ENCODE data around the gene NAPB.

Gene NAPB

GRCh38 chr20:23451956-23452487 is 30.7 kb upstream of the NAPB start:
- no peaks in the 10 kb centered on the region for H3K27me3 ChIP-seq (ENCODE audit: control insufficient read depth, insufficient read depth, low read length)
- H3K9ac ChIP-seq (ENCODE audit: low read length) = no peak overlapping the region
- H3K4me3 ChIP-seq (ENCODE audit: low read depth, low read length) = no peak overlapping the region
- peaks cover 9% of the 10 kb centered on the region; the same call in 1 of the 2 replicates for H3K4me1 ChIP-seq (ENCODE audit: control insufficient read depth, insufficient read depth, low read length)
- H3K36me3 ChIP-seq (ENCODE audit: control insufficient read depth, insufficient read depth, low read length) = no peaks in the 10 kb centered on the region
- peaks cover 8% of the 10 kb centered on the region for H3K9me3 ChIP-seq (ENCODE audit: control insufficient read depth, insufficient read depth, low read depth, low read length)
- H3K27ac ChIP-seq (ENCODE audit: low read depth, low read length) = no peak overlapping the region

DNA sequence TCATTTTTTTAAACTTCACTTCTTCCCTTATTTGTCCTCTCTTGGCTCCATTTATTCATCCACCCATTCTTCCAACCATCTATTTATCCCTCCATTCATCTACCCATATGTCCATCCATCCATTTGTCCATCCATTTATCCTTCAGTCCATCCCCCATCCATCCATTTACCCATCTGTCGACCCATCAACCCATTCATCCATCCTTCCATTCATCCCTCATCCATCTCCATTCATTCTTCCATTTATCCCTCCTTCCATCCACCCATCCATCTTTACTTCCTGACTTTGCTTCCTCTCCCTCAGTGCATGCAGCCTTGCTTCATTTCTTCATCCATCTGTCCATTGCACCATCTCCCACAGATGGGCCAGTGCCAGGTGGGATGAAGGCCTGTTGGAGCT is 29.6 kb upstream of the NAPB start:
- Histone ChIP-seq H3K27ac (ENCODE audit: low read depth, low read length) (no peak overlapping the region), H3K9ac (ENCODE audit: low read length) (no peak overlapping the region), H3K4me1 (ENCODE audit: control insufficient read depth, insufficient read depth, low read length) (peaks cover 9% of the 10 kb centered on the region; the same call in 1 of the 2 replicates), H3K9me3 (ENCODE audit: control insufficient read depth, insufficient read depth, low read depth, low read length) (peaks cover 3% of the 10 kb centered on the region; the same call in 1 of the 2 replicates), H3K27me3 (ENCODE audit: control insufficient read depth, insufficient read depth, low read length) (no peaks in the 10 kb centered on the region), H3K4me3 (ENCODE audit: low read depth, low read length) (no peak overlapping the region), H3K36me3 (ENCODE audit: control insufficient read depth, insufficient read depth, low read length) (no peaks in the 10 kb centered on the region)

- Histone ChIP-seq H3K27me3 (ENCODE audit: control insufficient read depth, insufficient read depth, low read length) (no peaks in the 10 kb centered on the region), H3K9me3 (ENCODE audit: control insufficient read depth, insufficient read depth, low read depth, low read length) (no peaks in the 10 kb centered on the region), H3K27ac (ENCODE audit: low read depth, low read length) (no peak overlapping the region), H3K4me3 (ENCODE audit: low read depth, low read length) (no peak overlapping the region), H3K4me1 (ENCODE audit: control insufficient read depth, insufficient read depth, low read length) (peaks cover 9% of the 10 kb centered on the region; the same call in 1 of the 2 replicates), H3K9ac (ENCODE audit: low read length) (no peak overlapping the region), H3K36me3 (ENCODE audit: control insufficient read depth, insufficient read depth, low read length) (no peaks in the 10 kb centered on the region)
Observed at GRCh38 chr20:23449421-23449820, 28.1 kb upstream of the NAPB start.

- no peak overlapping the region for H3K9ac ChIP-seq (ENCODE audit: low read length)
- no peaks in the 10 kb centered on the region for H3K36me3 ChIP-seq (ENCODE audit: control insufficient read depth, insufficient read depth, low read length)
- no peaks in the 10 kb centered on the region for H3K9me3 ChIP-seq (ENCODE audit: control insufficient read depth, insufficient read depth, low read depth, low read length)
- peaks cover 9% of the 10 kb centered on the region; the same call in 1 of the 2 replicates for H3K4me1 ChIP-seq (ENCODE audit: control insufficient read depth, insufficient read depth, low read length)
- H3K27ac ChIP-seq (ENCODE audit: low read depth, low read length) = no peak overlapping the region
- no peaks in the 10 kb centered on the region for H3K27me3 ChIP-seq (ENCODE audit: control insufficient read depth, insufficient read depth, low read length)
- H3K4me3 ChIP-seq (ENCODE audit: low read depth, low read length) = no peak overlapping the region
Observed at GRCh38 chr20:23448167-23448566, 26.9 kb upstream of the NAPB start.

DNA sequence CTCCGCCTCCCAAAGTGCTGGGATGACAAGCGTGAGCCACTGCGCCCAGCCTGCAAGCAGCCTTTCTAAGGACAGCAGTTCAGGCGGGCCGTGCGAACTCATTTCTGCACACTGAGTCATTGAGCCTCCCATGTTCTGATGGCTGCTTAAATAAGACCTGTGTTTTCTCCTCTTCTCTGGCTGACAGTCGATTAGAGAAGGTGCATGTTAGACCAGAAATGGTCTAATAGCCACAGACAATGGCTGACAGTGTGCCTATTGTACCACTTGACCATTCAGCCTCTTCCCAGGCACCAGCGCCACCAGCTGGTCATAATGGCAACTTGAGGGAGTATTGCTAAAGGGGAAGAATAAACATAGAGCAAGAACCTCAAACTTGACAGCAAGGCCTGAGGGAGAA is 25.2 kb upstream of the NAPB start:
- Histone ChIP-seq H3K27me3 (ENCODE audit: control insufficient read depth, insufficient read depth, low read length) (no peaks in the 10 kb centered on the region), H3K9me3 (ENCODE audit: control insufficient read depth, insufficient read depth, low read depth, low read length) (no peaks in the 10 kb centered on the region), H3K9ac (ENCODE audit: low read length) (no peak overlapping the region), H3K4me1 (ENCODE audit: control insufficient read depth, insufficient read depth, low read length) (peaks cover 4% of the 10 kb centered on the region; the same call in 1 of the 2 replicates), H3K4me3 (ENCODE audit: low read depth, low read length) (no peak overlapping the region), H3K27ac (ENCODE audit: low read depth, low read length) (no peak overlapping the region), H3K36me3 (ENCODE audit: control insufficient read depth, insufficient read depth, low read length) (no peaks in the 10 kb centered on the region)

- H3K9ac ChIP-seq (ENCODE audit: low read length) = no peak overlapping the region
- no peaks in the 10 kb centered on the region for H3K27me3 ChIP-seq (ENCODE audit: control insufficient read depth, insufficient read depth, low read length)
- no peak overlapping the region for H3K27ac ChIP-seq (ENCODE audit: low read depth, low read length)
Observed at GRCh38 chr20:23445596-23446217, 24.4 kb upstream of the NAPB start.

GRCh38 chr20:23444859-23445258 is 23.6 kb upstream of the NAPB start:
- Histone ChIP-seq H3K9me3 (ENCODE audit: control insufficient read depth, insufficient read depth, low read depth, low read length) (no peaks in the 10 kb centered on the region), H3K27ac (ENCODE audit: low read depth, low read length) (no peak overlapping the region), H3K27me3 (ENCODE audit: control insufficient read depth, insufficient read depth, low read length) (no peaks in the 10 kb centered on the region), H3K4me3 (ENCODE audit: low read depth, low read length) (no peak overlapping the region), H3K36me3 (ENCODE audit: control insufficient read depth, insufficient read depth, low read length) (no peaks in the 10 kb centered on the region), H3K9ac (ENCODE audit: low read length) (no peak overlapping the region), H3K4me1 (ENCODE audit: control insufficient read depth, insufficient read depth, low read length) (peaks cover 4% of the 10 kb centered on the region; the same call in 1 of the 2 replicates)

More at GRCh38 chr20:23445596-23446217, 24.4 kb upstream of the NAPB start:
- Histone ChIP-seq H3K4me3 (ENCODE audit: low read depth, low read length) (no peak overlapping the region), H3K36me3 (ENCODE audit: control insufficient read depth, insufficient read depth, low read length) (no peaks in the 10 kb centered on the region), H3K9me3 (ENCODE audit: control insufficient read depth, insufficient read depth, low read depth, low read length) (no peaks in the 10 kb centered on the region), H3K4me1 (ENCODE audit: control insufficient read depth, insufficient read depth, low read length) (peaks cover 4% of the 10 kb centered on the region; the same call in 1 of the 2 replicates)

- H3K9me3 ChIP-seq (ENCODE audit: control insufficient read depth, insufficient read depth, low read depth, low read length) = no peaks in the 10 kb centered on the region
- H3K4me1 ChIP-seq (ENCODE audit: control insufficient read depth, insufficient read depth, low read length) = no peaks in the 10 kb centered on the region
- H3K27ac ChIP-seq (ENCODE audit: low read depth, low read length) = no peak overlapping the region
- H3K36me3 ChIP-seq (ENCODE audit: control insufficient read depth, insufficient read depth, low read length) = no peaks in the 10 kb centered on the region
- no peak overlapping the region for H3K4me3 ChIP-seq (ENCODE audit: low read depth, low read length)
- no peak overlapping the region for H3K9ac ChIP-seq (ENCODE audit: low read length)
- H3K27me3 ChIP-seq (ENCODE audit: control insufficient read depth, insufficient read depth, low read length) = no peaks in the 10 kb centered on the region
Observed at GRCh38 chr20:23442436-23442835, 21.1 kb upstream of the NAPB start.

DNA sequence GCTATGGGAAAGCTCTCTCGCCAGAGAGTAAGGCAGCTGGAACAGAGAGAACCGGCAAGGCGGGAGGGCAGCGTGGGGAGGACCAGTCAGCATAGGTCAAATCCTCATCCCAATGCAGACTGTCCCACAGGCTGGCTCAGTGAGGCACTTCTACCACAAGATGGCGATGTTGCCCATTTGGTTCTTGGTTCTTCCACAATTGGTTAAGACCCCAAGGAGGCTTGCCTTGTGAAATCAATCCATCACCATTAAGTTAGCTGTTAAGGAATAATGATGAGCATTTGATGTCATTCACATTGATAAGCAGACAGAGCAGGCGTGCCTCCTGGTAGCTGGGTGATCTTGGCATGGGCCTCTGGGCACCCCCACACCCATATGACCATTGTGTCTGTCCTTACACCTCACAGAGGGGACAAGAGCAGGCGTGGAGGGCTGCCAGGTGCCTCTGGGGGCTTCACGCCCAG is 20.6 kb upstream of the NAPB start:
- Histone ChIP-seq H3K9me3 (ENCODE audit: control insufficient read depth, insufficient read depth, low read depth, low read length) (no peaks in the 10 kb centered on the region), H3K4me3 (ENCODE audit: low read depth, low read length) (no peak overlapping the region), H3K27me3 (ENCODE audit: control insufficient read depth, insufficient read depth, low read length) (no peaks in the 10 kb centered on the region), H3K27ac (ENCODE audit: low read depth, low read length) (no peak overlapping the region), H3K36me3 (ENCODE audit: control insufficient read depth, insufficient read depth, low read length) (no peaks in the 10 kb centered on the region), H3K4me1 (ENCODE audit: control insufficient read depth, insufficient read depth, low read length) (no peaks in the 10 kb centered on the region), H3K9ac (ENCODE audit: low read length) (no peak overlapping the region)

DNA sequence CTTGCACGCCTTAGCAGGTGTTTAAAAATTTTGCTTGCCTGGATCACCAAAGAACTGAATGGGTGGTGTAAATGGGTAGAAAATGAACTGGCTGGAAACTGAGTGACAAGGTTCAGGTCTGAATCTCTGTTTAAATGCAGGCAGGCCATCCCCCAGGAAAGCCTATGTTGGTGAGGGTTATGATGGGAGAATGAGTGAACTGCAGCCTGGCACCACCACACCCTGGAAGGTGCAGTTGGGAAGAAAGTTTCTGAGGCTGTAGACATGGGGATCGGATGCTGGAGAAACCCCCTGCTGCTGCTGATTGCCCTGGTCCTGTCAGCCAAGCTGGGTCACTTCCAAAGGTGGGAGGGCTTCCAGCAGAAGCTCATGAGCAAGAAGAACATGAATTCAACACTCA is 18.7 kb upstream of the NAPB start:
- H3K4me1 ChIP-seq (ENCODE audit: control insufficient read depth, insufficient read depth, low read length) = no peaks in the 10 kb centered on the region
- no peaks in the 10 kb centered on the region for H3K36me3 ChIP-seq (ENCODE audit: control insufficient read depth, insufficient read depth, low read length)
- no peak overlapping the region for H3K4me3 ChIP-seq (ENCODE audit: low read depth, low read length)
- no peak overlapping the region for H3K27ac ChIP-seq (ENCODE audit: low read depth, low read length)
- H3K9ac ChIP-seq (ENCODE audit: low read length) = no peak overlapping the region
- no peaks in the 10 kb centered on the region for H3K9me3 ChIP-seq (ENCODE audit: control insufficient read depth, insufficient read depth, low read depth, low read length)
- no peaks in the 10 kb centered on the region for H3K27me3 ChIP-seq (ENCODE audit: control insufficient read depth, insufficient read depth, low read length)

GRCh38 chr20:23438661-23439060 is 17.4 kb upstream of the NAPB start:
- H3K4me3 ChIP-seq (ENCODE audit: low read depth, low read length) = no peak overlapping the region
- H3K4me1 ChIP-seq (ENCODE audit: control insufficient read depth, insufficient read depth, low read length) = no peaks in the 10 kb centered on the region
- no peak overlapping the region for H3K27ac ChIP-seq (ENCODE audit: low read depth, low read length)
- no peak overlapping the region for H3K9ac ChIP-seq (ENCODE audit: low read length)
- H3K27me3 ChIP-seq (ENCODE audit: control insufficient read depth, insufficient read depth, low read length) = no peaks in the 10 kb centered on the region
- no peaks in the 10 kb centered on the region for H3K9me3 ChIP-seq (ENCODE audit: control insufficient read depth, insufficient read depth, low read depth, low read length)
- no peaks in the 10 kb centered on the region for H3K36me3 ChIP-seq (ENCODE audit: control insufficient read depth, insufficient read depth, low read length)

All from HUES6 (cell line).